Measurements from ENCODE around the gene ORC2.
"Not testable (repeated sequence)": the region's sequence is repeated elsewhere in the genome, so short reads cannot be mapped to it uniquely, and the experiment has no call there.

ORC2 gene

GRCh38 chr2:200930947-200931626, 32.4 kb downstream of the ORC2 start:
- DNase-seq: no peak

- no peak for DNase-seq
Measured at GRCh38 chr2:200929334-200930249, 33.9 kb downstream of the ORC2 start.

GRCh38 chr2:200922439-200922838, 41.0 kb downstream of the ORC2 start:
- DNase-seq: no peak

- DNase-seq: no peak
Measured at GRCh38 chr2:200913654-200914053, 49.8 kb downstream of the ORC2 start.

DNA sequence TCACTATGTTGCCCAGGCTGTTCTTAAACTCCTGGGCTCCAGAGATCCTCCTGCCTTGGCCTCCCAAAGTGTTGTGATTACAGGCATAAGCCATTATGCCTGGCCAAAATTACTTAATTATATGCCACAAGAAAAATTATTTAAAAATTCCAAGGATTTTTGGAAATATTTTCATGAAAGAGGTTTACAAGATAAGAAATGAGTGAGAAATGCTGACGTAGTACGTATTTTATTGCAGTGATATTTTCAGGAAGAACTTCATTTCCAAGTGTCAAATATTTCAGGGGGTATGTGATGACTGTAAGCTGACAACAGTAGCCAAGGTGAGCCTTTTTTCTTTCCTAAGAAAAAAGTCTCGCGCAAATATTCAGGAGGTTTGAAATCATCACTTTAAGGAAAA, 53.5 kb downstream of the ORC2 start:
- DNase-seq: no peak

GRCh38 chr2:200905618-200906296, 57.7 kb downstream of the ORC2 start:
- DNase-seq: no peak

DNA sequence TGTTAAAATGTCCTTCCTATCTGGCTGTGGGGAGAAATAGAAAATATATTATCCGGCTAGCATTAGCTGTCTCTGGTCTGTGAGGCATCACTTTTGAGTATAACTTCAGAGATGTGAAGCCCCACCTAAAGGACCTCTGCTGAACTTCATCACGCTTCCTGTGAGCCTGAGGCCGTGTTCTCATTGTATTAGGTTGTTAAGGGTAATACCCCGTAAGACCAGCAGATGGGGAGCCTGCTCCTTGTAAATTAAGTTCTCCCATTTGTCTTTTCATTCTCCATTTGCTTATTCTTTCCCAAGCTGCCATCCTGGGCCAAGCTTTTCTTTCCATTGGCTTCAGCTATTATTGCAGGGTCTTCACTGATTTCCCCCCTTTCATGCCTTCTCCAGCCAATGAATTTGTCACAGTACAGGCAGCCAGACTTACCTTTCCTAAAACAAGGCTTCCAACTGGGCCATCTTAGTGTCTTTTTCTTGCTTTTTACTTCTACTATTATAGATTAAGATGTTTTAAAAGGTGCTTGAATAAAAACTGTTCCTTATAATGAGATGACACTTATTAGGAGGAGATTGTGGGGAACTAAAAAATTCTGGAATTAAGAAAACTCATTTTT, 61.9 kb downstream of the ORC2 start:
- DNase-seq: peak; percentile 49

- no peak for DNase-seq
Measured at GRCh38 chr2:200899482-200899881, 64.0 kb downstream of the ORC2 start.

GRCh38 chr2:200888704-200889625, 74.5 kb downstream of the ORC2 start, which contains the start of the genes NIF3L1 and PPIL3:
Gene NIF3L1 (plus strand): TSS chr2:200889371. CDS start chr2:200891944, 2,573 bp downstream.
Gene PPIL3 (minus strand): TSS chr2:200889077. CDS start chr2:200887615, 1,462 bp downstream.
- peak; percentile 96 for DNase-seq

DNA sequence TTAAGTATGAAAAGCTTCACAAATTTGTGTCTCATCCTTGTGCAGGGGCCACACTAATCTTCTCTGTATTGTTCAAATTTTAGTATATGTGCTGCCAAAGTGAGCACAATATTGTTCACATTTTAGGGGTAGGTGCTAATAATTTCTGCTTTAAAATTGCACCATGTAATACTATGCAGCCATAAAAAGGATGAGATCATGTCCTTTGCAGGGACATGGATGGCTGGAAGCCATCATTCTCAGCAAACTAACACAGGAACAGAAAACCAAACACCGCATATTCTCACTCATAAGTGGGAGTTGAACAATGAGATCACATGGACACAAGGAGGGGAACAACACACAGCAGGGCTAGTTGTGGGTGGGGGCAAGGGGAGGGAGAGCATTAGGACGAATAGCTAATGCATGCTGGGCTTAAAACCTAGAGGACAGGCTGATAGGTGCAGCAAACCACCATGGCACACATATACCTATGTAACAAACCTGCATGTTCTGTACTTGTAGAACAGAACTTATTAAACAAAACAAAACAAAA, 81.7 kb downstream of the ORC2 start:
- DNase-seq: not testable (repeated sequence)

- no peak for DNase-seq
Measured at GRCh38 chr2:200878289-200878880, 85.1 kb downstream of the ORC2 start.

DNA sequence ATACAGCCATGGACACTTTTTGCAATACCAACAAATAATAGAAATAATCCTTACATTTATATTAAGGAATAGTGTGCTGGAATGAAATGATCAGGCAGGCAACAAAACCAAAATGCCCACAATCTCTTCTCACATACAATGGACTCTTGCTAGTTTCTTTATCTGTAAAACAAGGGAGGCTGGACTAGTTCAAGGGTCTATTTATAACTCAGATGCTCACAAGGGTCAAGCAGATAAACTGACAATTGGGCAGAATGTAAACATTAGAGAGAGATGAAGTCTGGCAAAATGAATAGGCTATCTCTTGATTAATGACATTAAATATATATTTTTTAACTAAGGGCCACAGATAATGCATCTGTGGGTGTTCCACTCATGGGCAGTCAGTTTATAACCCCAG, 86.0 kb downstream of the ORC2 start:
- no peak for DNase-seq

- DNase-seq: no peak
Measured at GRCh38 chr2:200873560-200873959, 89.9 kb downstream of the ORC2 start.

- DNase-seq: no peak
Measured at GRCh38 chr2:200871151-200871550, 92.3 kb downstream of the ORC2 start.

GRCh38 chr2:200869014-200869413, 94.4 kb downstream of the ORC2 start:
- DNase-seq: no peak

- DNase-seq: peak; percentile 87
Measured at GRCh38 chr2:200864176-200865034, 99.1 kb downstream of the ORC2 start, which contains the start of gene CLK1. Gene CLK1 (minus strand): TSS chr2:200864658. CDS start chr2:200861862, 2,796 bp downstream.

- DNase-seq: no peak
Measured at GRCh38 chr2:200863782-200864175, 99.7 kb downstream of the ORC2 start.

- peak; percentile 11 for DNase-seq
Measured at GRCh38 chr2:200862532-200863000, 100.9 kb downstream of the ORC2 start.

- DNase-seq: no peak
Measured at GRCh38 chr2:200861617-200862155, 101.8 kb downstream of the ORC2 start.
